NB4 (cell line): ENCODE data around the gene SCG5.
A peak's percentile ranks its signal among the peaks of the same experiment; 100 is the strongest.

Experiments
- DNase-seq: peaks from one replicate; pipeline ENCODE4 v3.0.0; 2010; ENCODE audit warnings: low read depth
- H3K4me3 ChIP-seq: one replicate; pipeline ENCODE4 v1.5.1; 2011; ENCODE audit warnings: mild to moderate bottlenecking, low read depth, low read length, moderate library complexity
- MYC ChIP-seq: IDR thresholded peaks from 2 replicates; pipeline ENCODE4 v1.6.1; 2011; ENCODE audit warnings: low read depth, low read length
- POLR2A ChIP-seq: IDR thresholded peaks from 2 replicates; pipeline ENCODE4 v1.6.1; 2011; ENCODE audit warnings: mild to moderate bottlenecking; ENCODE audit not compliant: insufficient read length; ENCODE audit errors: extremely low read depth
- TF ChIP-seq, protein P1 (sequence below): IDR thresholded peaks from 2 replicates; pipeline ENCODE4 v1.6.1; 2011; ENCODE audit warnings: low read depth, low read length
- TF ChIP-seq, protein P2 (sequence below): IDR thresholded peaks from one replicate; pipeline ENCODE4 v1.5.1; 2012; ENCODE audit warnings: low read depth, low read length

Gene SCG5

GRCh38 chr15:32637704-32638103 is 3.8 kb upstream of the SCG5 start:
- no peak for DNase-seq
- no peak for TF ChIP-seq MYC
- TF ChIP-seq POLR2A = no peak
- TF ChIP-seq, protein P1, sequence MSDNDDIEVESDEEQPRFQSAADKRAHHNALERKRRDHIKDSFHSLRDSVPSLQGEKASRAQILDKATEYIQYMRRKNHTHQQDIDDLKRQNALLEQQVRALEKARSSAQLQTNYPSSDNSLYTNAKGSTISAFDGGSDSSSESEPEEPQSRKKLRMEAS = no peak
- TF ChIP-seq, protein P2, sequence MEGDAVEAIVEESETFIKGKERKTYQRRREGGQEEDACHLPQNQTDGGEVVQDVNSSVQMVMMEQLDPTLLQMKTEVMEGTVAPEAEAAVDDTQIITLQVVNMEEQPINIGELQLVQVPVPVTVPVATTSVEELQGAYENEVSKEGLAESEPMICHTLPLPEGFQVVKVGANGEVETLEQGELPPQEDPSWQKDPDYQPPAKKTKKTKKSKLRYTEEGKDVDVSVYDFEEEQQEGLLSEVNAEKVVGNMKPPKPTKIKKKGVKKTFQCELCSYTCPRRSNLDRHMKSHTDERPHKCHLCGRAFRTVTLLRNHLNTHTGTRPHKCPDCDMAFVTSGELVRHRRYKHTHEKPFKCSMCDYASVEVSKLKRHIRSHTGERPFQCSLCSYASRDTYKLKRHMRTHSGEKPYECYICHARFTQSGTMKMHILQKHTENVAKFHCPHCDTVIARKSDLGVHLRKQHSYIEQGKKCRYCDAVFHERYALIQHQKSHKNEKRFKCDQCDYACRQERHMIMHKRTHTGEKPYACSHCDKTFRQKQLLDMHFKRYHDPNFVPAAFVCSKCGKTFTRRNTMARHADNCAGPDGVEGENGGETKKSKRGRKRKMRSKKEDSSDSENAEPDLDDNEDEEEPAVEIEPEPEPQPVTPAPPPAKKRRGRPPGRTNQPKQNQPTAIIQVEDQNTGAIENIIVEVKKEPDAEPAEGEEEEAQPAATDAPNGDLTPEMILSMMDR = no peak

GRCh38 chr15:32642667-32643435 is 1.3 kb downstream of the SCG5 start:
- DNase-seq = no peak
- no peak for TF ChIP-seq MYC
- TF ChIP-seq POLR2A = no peak
- TF ChIP-seq, protein P1 = no peak
- TF ChIP-seq, protein P2 = no peak
- H3K4me3 ChIP-seq = no peak overlapping the region

More at GRCh38 chr15:32637704-32638103, 3.8 kb upstream of the SCG5 start:
- no peak overlapping the region for H3K4me3 ChIP-seq

- TF ChIP-seq, protein P1 = no peak
- TF ChIP-seq, protein P2 = no peak
- TF ChIP-seq POLR2A = no peak
- TF ChIP-seq MYC = no peak
- no peak overlapping the region for H3K4me3 ChIP-seq
- DNase-seq = no peak
Measured at GRCh38 chr15:32643907-32644445, 2.5 kb downstream of the SCG5 start.

DNA sequence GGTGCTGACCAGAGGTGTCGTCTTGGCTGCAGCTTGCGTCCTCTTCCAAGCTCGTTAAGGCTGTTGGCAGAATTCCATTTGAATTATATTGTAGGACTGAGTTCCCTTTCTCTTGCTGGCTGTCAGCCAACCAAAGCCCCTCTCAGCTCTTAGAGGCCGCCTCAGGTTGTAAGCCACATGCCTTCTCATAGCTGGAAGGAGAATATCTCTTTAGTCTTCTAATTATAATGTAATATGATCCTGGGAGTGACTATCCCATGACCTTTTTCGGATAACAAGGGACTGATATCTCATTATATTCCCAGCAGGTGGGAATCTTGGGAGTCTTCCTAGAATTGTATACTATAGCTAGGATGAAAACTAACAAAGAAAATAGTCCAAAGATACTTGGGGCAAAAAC is 4.8 kb downstream of the SCG5 start:
- TF ChIP-seq, protein P2 = no peak
- TF ChIP-seq MYC = no peak
- no peak for TF ChIP-seq POLR2A
- TF ChIP-seq, protein P1 = no peak
- DNase-seq = no peak
- no peak overlapping the region for H3K4me3 ChIP-seq

GRCh38 chr15:32649342-32649741 is 7.8 kb downstream of the SCG5 start:
- no peak overlapping the region for H3K4me3 ChIP-seq
- peak; percentile 15 for DNase-seq
- TF ChIP-seq MYC = no peak
- TF ChIP-seq, protein P1 = no peak
- TF ChIP-seq, protein P2 = peak; percentile 25
